Measurements from ENCODE around the gene PDK1.

PDK1 gene

DNA sequence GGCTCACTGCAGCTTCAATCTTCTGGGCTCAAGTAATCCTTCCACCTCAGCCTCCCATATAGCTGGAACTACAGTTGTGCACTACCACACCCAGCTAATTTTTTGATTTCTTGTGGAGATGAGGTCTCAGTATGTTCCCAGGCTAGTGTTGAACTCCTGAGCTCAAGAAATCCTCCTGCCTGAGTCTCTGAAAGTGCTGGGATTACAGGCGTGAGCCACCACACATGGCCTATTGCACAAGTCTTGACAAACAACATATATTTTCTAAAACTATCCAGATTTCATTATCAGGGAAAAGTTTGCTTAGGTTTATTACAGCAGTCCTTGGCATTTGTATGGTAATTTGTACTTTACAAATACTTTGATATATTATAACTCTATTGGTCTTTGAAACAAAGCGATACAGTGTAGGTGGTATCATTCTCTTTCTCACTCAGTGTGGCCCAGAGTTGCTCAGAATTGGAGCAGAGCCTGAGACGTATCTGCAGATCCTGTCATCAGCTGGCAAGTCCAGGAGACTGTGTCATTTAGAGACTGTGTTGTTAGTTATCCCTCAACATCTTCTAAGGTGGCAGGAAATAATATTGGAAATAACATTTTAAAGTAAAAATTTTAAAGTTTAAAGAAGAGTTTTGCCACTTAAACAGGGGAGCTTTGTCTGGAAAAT lies 41.4 kb downstream of the PDK1 start:
- DNase-seq = no peak

DNA sequence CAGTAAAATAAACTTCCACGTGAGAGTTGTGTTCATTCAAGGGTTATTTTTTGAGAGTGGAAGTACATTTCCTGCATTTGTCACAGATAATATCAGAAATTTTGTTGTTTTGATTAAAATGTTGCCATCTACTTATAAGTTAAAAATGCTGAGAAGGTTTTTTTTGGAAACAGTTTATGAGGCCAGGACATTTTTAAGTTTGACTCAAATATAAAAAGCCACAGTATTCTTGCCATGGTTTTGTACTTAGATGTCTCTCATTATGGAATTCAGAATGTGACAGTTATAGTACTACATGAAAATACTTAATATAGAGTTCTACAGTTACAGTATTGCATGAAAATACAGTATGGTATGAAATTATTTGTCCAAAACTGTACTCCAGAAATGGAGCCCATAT lies 44.1 kb downstream of the PDK1 start:
- no peak for DNase-seq

DNA sequence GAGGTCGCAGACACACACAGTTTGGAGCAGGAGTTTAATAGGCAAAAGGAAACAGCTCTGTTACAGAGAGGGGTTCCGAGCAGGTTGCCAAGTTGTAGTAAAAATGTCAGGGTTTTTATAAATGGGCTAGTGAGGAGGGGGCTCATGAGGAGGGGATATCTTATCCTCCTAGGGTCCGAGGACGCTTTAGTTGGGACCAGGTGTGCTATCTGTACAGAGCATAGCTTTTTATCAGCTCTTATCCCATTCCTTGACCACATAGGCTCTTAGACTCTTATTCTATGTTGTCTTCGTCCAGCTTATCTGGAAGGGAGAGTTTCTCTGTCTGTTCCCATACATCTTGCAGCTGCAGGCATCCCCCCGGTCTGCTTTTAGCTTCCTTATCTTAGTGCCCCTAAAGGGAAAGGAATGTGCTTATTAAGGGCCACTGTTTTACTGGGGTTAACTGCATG lies 44.7 kb downstream of the PDK1 start:
- DNase-seq = no peak

DNA sequence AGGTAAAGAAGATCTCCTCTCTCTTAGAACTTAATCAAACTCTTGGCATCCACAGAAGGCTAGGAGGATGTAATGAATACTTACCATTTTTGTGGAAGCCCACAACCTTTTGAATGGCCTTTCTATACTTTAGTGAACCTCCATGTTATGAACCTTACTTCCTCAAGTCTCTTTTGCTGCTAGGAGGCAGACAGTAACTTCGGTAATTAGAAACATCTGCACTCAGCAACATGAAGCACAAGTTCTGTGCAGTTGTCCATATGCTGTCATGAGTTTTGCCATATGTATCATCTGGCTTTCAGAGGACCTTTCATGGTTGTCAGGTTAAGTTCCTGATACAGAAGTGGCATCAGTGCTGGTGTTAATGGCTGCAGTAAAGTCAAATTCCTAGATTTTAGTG lies 50.4 kb downstream of the PDK1 start:
- no peak for DNase-seq

DNA sequence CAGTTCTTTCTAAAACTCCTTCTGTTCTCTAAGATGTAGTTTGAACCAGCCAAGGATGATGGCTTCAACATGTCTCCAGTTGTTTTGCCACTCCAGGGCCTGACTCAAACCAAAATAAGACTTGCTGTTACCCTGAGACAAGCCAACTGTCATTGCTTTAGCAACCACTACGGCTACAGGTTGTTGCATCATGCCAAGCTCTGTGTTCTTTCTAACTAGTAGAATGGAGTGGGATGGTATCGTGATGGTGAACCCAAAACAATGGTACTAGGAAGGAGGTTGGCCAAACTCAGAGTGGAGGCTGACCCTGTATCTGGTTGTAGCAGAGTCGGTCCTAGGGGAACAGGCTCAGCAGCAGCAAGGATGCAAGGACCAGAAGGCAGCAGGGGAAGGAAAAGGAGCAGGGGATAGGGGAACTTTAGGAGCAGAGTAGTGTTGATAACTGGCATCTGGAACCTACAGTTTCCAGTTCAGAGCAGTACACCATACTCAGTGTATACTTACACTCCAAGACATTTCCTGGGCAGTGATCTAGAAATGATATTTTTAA lies 51.6 kb downstream of the PDK1 start:
- peak; percentile 32 for DNase-seq

DNA sequence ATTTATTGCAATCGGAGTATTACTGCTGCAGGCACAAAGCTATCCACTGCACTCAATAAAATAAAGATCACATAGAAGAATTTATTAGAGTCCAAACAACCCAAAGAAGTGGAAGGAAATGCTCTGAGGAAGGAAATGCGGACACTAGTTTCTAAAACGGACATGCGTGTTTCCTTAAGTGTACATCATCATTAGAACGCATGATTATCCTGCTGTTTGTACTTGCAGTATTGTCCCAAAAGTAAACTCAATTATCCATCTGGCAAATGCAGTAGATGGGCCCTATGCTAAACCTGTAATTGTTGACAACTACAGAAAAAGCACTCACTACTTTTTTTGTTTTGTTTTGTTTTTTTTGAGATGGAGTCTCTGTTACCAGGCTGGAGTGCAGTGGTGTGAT lies 53.6 kb downstream of the PDK1 start:
- no peak for DNase-seq

DNA sequence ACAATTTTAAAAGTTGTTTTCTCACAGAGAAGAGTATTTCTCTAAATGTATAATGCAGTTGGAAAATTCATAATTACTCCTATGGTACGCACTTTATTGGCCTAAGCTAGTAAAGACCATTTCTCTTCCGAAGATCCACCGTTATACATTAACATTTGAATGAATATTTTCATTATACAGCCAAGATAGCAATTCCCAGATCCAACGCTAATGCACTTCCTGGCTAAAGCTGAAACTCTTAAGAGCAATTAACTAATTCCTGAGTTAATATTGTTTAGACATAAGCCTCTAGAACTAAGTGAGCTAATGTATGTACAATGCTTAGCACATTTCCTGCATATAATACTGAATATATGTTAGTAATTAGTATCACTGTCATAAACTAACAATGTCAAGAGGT lies 56.2 kb downstream of the PDK1 start:
- DNase-seq = no peak

DNA sequence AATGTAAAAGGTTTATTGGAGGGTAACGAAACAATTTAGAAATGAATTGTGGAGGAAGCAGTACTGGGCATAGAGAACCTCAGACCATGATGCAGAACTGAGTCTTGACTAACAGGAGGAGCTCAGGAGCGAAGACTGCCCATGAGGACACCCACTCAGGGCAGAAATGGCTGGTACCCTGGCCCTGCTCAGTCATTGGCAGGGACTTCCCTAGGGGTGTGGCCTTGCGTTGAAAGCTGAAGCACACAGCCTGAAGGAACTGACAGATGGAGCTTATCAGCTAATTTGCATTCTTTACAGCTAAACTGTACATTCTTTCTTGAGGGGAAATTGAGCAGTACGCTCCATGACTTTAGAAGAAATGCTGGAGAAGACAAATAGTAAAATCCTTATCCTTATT lies 57.1 kb downstream of the PDK1 start:
- no peak for DNase-seq

DNA sequence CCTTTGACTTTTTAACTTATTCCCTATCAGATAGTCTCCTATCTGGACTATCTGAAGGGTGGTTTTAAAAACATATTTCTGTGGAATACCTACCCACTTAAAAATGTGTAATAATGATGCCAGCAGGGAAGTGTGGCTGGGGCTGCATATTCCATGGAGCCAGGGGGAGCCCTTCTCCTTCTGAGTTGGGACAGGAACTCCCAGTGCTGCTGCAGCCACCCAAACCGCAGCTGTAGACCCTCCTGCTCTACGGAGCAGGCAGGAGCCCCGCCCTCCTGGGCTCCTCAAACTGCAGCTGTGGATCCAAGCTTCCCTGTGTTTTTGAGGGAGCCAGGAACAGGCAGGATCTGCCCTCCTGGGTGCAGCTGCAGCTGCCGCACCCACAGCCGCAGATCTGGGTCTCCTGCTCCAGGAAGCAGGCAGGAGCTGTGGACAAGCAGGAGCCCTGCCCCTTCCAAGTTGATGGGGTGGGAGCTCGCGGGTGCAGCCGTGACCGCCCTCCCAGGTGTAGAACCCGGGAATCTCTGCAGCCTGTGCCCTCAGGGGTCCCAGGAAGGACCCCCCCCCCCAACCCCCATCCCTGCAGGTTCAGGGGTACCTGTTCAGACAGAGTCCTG lies 57.8 kb downstream of the PDK1 start:
- no peak for DNase-seq

DNA sequence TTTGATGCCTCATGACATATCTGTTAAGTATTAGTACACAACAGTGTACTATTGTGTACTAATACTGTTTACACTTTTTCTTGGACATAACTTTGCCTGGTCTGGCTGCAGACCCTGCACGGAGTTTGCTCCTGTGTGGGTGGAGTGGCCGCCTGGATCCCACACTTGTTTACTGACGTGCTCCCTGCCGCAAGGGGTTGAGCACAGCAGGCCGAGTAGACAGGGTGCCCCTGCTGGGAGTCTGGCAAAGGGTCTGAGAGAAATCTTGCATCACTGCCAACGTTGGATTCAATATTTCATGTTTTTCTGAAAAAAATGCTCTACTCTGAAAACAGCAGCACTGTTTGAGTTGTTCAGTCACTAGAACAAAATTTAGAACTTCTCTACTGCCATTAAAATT lies 59.0 kb downstream of the PDK1 start:
- DNase-seq = no peak

DNA sequence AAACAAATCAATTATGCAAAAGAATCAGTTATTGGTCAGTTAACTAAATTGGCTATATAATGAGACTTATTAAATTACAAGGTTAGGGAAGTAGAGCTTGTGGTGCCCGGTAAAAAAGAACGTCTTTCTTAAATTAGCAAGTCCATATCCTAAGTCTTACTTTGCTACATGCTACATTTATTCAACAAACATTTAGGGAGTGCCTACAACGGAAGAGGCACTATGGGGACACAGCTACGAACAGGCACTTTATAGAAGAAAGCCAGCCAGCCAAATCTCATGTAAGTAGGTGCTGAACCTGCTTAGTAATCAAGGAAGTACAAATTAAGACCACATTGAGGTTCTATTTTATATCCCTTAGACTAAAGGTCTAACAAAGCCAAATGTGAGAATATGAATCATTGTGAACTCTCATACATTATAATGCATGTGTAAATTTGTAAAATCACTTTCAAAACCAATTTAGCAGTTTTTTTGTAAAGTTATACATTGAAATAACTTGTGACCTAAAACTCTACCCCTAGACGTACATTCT lies 59.9 kb downstream of the PDK1 start:
- DNase-seq = no peak

DNA sequence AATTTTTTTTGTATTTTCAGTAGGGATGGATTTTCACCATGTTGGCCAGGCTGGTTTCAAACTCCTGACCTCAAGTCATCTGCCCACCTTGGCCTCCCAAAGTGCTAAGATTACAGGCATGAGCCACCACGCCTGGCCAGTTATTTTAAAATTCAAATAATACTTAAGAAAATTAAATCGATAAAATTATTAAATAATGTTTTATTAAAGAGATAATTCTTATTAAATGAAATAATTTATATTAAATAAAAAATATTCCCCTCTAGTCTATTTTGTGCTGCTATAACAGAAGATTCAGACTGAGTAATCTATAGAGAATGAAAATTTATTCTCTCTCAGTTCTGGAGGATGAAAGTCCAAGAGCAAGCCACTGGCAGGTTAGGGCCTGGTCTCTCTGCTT lies 61.2 kb downstream of the PDK1 start:
- no peak for DNase-seq

DNA sequence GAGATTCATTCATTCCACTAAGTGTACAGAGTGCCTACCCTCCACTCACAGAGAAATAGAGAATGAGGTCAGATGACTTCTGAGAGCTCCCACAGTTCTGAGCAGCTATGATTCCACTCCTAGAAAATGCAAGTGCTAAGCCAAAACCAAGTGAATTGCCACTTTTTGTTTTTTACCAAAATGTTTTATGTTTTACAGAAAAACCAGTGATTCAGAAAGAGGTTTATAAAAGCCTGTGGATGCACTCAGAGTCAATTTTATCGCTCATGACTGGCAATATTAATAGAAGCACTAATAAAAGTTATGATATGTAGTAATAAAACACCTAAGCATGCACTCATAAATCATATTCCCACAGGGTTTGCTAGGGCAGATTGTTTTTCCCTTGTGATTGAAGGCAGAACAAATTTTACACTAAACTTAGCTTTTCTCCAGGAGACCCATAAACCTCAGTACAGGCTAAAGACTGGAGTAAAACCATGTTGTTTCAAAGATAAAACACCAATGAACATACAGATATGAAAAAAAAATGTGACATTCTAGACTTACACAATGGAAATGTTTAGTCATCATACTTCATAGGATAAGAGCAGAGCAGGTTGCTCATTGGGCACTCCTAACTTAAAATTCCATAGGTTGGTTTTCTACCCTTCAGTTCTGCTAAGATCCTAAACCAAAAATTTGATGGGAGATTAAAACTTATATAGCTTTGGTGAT lies 67.5 kb downstream of the PDK1 start:
- DNase-seq = no peak

DNA sequence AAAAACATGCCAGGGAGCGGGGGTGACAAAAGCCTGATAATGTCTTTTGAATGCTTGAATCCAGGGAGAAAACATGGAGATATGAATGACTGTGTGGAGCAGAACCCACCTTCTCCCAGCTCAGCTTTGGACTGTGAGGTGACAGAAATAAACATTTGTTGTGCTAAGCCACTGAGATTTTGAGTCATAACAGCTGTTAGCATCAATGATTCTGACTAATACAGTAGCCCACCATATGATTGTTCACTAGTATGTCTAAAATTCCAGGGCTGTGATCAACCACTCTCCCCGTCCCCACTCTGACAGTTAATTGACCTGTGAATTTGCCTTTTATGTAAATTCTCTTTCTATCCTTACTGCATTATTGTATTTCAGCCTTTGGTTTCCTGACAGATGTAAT lies 69.1 kb downstream of the PDK1 start:
- no peak for DNase-seq

DNA sequence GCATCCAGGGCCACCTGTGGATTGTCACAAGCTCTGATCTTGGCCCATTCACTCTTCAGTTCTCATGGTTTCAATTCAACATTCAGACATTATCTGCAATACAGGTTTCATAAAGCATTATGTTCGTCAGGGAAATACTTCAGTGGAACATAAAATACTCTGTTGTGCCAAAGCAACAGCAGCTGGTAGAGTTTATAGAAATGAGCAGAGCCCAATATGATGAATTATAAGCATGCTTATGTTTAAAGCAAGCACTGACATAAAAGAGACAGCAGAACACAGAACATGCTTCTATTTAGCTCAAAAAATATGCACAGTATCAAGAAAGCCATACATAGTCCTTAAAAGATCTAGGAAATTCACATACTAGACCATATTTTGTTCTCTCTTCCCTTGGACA lies 71.3 kb downstream of the PDK1 start:
- DNase-seq = no peak

DNA sequence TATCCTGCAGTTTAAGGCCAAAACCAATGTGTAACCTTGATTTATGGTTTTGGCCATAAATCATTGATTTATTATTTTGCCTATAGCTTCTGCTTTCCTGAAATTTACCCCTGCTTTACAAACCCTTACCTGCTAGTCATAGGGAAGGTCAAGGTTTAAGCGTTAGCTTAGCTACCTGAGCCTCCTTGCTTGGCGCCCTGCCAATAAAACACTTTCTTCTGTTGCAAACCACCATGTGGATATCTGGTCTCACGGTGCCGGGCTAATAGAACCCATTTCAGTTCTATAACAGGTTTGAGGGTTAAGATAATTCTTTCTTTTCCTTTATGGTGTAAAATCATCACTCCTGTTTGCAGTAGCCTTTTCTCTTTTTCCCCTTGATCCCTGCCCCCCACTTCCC lies 72.2 kb downstream of the PDK1 start:
- DNase-seq = no peak

DNA sequence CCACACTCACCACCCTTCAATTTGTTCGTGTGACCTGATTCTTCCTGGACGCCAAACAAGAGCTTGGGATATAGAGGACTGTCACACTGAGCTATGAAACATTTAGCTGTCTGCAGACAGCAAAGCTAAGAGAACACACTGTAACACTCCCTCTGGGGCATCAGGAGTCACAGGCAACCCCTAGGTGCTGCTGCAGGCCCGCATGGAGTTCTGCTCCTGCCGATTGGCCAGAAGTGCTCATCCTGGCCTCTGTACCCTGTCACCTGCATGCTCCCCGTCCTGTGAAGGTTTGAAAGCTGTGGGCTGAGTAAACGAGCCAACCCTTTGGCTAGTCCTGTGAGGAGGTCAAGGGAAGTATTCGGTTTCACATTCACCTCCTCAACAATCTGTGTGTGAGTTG lies 73.7 kb downstream of the PDK1 start:
- DNase-seq = no peak

DNA sequence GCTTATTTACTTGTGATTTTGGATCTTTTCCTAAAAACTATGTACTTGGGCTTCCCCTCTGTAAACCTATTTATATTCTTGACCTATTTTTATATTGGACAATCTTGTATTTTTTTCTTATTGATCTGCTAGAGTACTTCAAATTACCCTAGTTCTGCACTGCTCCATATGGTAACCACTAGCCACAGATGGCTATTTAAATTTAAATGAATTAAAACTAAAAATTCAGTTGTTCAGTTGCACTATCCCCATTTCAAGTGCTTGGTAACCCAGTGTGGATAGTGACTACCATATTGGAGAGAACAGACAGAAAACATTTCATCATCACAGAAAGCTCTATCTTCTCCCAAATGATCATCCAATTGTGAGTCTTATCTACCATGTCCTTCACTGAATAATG lies 74.3 kb downstream of the PDK1 start:
- no peak for DNase-seq

DNA sequence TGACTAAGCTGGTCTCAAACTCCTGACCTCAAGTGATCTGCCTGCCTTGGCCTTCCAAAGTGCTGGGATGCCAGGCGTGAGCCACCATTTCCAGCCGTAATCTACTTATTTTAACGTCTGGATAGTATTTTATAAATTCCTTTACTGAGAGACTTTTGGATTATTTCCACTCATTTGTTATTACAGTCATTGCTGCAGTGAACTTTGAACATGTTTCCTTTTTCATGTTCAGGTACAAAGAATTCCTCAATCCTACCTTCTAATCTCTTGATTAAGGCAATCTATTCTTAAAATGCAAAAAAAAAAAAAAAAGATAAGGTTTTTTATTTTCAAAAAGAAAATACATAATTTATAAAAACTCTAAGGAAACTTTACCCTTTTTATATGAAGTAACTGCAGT lies 78.6 kb downstream of the PDK1 start:
- no peak for DNase-seq

DNA sequence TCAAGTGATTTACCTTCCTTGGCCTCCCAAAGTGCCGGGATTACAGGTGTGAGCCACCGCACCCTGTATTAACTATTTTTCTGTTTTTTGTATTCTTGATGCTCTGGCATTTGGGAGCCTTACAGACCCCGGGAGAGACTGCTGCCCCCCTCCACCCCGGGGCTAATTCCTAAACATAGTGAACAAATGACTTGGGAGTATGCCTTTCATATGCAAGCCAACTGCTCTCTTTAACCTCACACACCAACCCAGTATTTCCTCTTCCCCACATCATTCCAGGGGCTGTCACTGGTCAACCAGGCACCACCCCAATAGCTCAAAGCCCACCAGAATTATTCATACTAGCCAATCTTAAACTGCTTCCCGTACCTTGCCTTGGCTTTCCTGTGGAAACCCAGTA lies 79.7 kb downstream of the PDK1 start:
- no peak for DNase-seq

DNA sequence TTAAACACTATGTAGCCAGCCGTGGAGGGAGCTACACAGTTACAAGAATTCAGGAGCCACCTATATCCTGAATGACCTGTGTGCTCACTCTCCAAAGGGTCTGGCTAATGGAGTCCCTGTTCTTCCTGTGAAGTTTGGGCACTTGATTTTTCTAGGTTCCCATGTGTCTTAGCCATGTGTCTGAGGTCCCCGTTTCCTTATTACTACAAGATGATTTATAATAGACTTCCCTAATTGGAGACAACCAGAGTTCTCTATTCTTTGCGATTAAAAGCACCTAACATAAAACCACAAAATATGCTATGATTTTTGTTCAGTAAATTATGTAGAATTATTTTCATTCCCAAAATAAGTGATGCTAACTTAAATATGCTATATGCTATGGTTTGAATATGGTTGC lies 83.4 kb downstream of the PDK1 start:
- DNase-seq = no peak

DNA sequence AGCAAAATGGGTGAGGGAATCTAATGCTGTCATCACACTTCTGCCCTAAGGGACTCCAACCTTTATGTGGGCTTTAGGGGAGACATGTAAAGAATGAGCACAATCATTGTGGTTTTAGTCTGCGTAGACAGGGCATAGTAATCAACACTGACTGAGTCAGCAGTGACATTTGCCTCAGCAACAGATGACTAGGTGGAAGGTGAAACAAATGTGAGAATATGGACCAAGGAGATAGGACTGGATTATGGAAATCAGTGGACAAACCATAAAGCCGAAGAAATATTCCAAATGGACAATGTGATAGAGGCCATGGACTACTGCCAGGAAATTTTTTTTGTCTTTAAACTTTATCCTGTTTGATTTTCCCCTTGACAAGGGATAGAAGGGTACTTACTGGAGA lies 83.9 kb downstream of the PDK1 start:
- DNase-seq = no peak

DNA sequence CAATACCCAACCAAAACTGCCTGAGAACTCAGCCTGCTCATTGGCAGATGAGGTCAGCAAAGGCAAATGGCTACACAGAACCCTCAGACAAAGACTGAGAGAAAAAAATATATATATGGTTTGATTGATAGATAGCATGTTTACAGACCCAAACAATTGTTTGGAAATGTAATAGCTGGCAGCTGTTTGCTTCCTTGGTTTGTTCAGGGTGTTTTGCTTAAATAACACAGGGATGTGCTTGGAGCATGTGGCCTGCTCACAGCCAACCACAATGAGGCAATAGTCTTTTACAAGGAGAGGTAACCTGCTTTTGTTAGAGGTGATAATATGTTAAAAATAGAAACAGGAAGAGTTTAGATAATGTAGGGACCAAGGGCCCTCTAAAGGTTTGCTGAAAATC lies 84.5 kb downstream of the PDK1 start:
- no peak for DNase-seq

All from MV-4-11 (cell line).